HG02981 (cell line): ENCODE results near the gene CACHD1.
"Not testable (repeated sequence)": the region's sequence is repeated elsewhere in the genome, so short reads cannot be mapped to it uniquely, and the experiment has no call there.

Source experiments
- ATAC-seq: cut with Tn5 transposase; IDR thresholded peaks from one replicate; pipeline ENCODE4 v1.9.1; 2021; ENCODE audit warnings: mild to moderate bottlenecking, moderate library complexity; ENCODE audit not compliant: unreplicated experiment

Gene CACHD1

GRCh38 chr1:64495878-64496277 lies 25.9 kb downstream of the CACHD1 start:
- no peak for ATAC-seq

DNA sequence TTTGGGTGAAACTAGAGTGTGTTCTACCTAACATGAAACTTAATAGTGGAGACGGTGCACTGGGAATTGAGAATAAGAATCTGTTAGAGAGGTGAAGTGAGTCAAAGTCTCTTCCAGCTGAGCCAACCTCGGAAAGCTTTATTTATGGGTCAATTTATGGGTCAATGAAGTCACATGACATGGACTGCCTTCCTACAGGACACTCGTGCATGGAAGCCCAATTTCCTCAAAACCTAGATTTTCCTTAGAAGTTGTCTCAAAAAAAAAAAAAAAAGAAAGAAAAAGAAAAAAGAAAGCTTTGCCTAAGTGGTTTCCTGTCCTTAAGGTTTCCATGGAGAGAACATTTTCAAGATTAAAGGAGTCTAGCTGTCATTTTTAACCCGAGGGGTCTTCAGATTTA lies 26.7 kb downstream of the CACHD1 start:
- no peak for ATAC-seq

- ATAC-seq: no peak
These were observed 27.4 kb downstream of the CACHD1 start for GRCh38 chr1:64497088-64497883.

DNA sequence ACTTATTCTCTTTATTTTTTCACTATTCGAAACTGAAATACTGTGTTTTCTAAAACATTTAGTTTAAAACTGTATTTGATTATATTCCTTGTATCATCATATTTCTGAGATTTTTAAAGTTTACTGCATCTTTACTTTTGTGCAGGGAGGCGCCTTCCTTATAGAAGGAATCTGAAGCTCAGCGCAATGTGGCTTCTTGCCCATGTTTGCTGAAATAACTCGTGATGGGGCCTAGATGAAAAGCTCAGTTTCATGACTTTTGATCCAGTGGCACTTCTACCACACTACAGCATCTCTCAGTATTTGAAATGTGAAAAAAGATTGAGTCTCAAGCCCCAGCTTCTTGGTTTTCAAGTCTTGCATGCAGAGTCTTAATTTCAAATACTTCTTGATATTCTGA lies 28.4 kb downstream of the CACHD1 start:
- no peak for ATAC-seq

DNA sequence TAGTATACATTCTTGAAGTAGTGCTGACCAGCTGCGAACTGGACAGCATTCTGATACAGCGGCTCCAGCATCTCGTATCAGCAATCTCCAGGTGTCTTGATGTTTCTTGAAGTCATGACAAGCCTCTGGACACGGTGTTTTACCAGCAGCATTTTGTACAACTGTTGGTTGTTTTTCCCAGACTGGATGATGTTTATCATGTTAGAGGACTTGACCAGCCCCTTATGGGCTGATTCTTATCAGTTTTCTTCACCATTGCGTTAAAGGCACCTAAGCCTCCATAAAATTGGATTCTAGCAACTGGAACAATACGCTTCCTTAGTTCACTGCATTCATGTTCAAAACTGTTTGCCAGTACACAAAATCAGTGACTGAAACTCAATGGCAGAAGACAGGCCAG lies 29.1 kb downstream of the CACHD1 start:
- ATAC-seq: no peak

DNA sequence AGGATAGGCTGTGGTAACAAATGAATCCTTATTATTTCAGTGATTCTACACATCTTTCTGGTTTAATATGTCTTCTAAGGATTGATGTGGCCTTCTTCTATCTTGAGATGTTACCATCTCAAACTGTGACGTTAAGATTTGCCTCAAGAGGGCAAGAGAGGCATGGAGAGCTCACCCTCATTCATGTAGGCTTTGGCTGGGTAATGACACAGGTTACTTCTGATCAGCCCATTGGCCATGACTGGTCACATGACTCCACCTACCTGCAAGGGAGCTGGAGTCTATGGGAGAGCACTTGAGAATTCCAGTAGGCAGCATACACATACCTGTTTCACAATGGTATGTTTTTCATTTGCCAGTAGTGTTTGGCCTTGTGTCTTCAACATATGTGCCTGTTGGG lies 30.0 kb downstream of the CACHD1 start:
- no peak for ATAC-seq

DNA sequence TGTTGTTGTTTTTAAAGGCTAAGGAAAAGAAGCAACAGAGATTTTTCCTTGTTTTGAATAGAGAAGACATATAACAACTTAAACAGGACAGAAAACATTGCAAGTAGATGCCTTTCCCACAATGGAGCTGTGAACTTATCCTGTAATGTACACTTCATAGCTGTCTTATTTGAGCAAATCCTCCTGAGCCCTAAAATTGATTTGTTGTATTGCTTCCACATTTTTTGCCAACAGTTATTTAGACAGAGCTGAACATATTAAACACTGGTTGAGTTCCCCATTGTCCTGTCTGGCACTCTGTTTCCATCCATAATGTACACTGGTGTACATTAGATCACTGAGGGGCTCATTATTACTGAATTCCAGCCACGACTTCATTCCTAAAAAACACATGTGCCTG lies 32.2 kb downstream of the CACHD1 start:
- no peak for ATAC-seq

DNA sequence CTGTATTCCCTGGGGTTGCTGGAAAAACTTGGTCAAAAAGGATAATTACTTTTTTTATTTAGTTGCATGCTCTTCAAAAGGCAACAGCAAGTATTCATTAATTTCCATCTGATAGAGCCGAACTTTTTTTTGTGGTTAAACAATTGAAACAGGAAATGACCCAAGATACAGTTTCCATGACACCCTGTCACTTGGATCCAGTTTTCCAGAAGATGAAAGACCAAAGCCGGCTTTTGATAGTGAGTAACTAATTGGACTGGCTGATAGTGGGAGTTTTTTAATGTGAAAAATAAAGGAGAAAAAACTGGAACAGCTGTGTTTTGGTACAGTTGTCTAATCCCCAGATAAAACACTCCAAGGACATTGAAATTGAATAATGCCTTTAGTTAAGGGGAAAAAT lies 33.0 kb downstream of the CACHD1 start:
- ATAC-seq: no peak

GRCh38 chr1:64505232-64505943 lies 35.5 kb downstream of the CACHD1 start:
- ATAC-seq: no peak

GRCh38 chr1:64505944-64506655 lies 36.2 kb downstream of the CACHD1 start:
- no peak for ATAC-seq

GRCh38 chr1:64508629-64509028 lies 38.7 kb downstream of the CACHD1 start:
- no peak for ATAC-seq

DNA sequence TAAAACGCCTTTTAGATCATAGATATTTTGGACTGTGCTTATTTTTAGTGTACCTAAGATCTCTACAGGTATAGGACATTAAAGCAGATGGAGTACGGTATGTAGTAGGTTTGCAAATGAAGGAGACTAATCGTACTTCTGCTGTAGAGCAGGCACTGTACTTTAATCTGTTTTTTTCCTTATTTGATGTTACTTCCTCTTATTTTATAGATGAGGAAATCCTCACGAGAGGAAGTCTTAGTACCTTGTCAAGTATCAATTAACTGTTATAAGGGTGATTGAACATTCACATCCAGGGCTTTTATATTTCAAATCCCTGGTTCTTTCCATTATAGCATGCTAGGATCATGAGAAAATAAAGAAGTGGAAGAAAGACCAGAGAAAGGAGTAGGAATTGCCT lies 41.1 kb downstream of the CACHD1 start:
- ATAC-seq: no peak

DNA sequence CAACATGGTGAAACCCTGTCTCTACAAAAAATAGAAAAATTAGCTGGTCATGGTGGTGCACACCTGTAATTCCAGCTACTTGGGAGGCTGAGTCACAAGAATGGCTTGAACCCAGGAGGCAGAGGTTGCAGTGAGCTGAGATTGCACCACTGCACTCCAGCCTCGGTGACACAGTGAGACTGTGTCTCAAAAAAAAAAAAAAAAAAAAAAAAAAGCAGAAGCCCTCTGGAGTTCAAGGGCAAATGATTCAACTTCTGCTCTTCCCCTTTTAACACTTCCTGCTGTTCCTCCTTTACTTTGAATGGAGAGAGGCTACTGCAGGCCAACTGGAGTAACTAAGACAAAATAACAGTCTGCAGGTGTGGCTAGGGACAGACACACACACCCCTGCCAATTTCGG lies 42.3 kb downstream of the CACHD1 start:
- ATAC-seq: not testable (repeated sequence)

DNA sequence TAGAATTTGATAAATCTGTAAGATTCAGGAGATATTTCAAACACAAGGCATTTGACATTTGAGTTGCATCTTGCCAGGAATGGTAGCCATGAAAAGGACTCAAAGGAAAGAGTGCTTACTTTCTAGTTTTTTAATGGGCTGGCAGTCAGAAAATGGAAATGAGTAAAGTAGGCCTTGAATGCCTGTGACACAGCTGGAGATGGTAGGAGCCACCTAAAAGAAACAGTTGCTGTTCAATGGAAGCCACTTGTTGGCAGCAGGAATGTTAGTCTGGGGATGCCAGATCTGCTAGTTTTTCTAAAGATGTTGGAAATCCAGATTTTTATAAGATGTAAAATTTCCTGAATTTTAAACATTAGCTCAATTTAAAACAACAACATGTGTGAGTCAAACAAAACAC lies 43.6 kb downstream of the CACHD1 start:
- no peak for ATAC-seq

DNA sequence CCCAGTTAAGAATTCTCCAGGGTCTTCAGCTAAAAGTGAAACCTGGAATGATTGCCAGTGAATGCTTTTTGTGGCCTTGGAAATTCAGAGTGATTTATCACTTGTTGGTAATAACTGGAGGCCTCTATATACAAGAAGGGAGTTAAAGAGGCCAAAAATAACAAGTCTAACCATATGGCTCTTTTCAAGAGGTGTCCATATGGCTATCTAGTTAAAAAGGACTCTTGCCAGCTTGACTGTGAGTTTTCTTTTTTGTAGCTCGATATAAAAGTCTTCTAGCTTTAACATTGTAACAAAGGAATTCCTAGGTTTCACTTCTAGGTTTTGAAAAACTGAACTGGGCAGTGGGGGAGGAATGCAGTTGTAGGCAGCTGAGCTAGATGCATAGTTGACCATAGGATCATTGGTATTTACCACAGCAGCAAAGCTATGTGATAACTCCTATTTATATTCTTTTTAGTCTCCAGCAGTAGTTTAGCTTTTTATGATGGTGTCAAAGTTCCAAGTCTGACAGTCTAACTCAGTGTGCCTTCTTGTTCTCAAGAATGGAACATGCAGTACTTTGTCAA lies 44.4 kb downstream of the CACHD1 start:
- no peak for ATAC-seq

GRCh38 chr1:64515427-64515826 lies 45.5 kb downstream of the CACHD1 start:
- ATAC-seq: no peak

DNA sequence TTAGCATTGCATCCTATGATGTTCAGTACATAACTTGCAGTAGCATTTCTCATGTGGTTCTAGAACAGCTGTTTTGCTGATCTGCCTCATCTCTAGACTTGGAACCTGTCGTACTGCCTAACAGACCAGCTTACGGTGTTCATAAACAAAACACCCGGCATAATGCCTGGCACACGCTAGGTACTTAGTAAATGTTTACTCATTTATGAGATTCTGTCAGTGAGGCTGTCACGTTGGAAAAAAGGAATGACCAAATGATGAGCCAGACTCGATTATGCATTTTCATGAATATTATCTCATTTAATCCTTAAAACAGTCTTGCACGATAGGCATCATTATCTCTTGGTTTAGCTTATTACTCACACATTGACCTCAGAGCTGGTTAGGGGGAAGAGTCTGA lies 46.4 kb downstream of the CACHD1 start:
- no peak for ATAC-seq

GRCh38 chr1:64516803-64517568 lies 47.1 kb downstream of the CACHD1 start:
- ATAC-seq: no peak

DNA sequence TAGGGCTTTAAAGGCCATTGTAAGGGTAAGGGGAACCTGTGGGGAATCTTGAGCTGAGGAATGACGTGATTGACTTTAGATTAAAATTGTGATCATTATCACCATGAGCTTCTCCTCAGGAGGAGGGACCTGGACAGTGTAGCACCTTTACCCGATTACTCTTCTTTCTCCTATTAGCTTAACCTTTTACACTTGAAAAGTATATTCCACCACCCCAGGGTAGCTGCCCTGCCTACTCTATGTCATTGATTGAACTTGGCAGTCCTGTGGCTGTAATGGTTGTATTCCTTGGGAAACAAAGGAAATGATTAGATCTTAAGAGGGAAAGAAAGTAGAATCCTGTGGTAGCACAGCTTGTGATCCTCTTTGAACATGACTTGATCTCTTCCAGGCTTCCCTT lies 47.7 kb downstream of the CACHD1 start:
- ATAC-seq: no peak

DNA sequence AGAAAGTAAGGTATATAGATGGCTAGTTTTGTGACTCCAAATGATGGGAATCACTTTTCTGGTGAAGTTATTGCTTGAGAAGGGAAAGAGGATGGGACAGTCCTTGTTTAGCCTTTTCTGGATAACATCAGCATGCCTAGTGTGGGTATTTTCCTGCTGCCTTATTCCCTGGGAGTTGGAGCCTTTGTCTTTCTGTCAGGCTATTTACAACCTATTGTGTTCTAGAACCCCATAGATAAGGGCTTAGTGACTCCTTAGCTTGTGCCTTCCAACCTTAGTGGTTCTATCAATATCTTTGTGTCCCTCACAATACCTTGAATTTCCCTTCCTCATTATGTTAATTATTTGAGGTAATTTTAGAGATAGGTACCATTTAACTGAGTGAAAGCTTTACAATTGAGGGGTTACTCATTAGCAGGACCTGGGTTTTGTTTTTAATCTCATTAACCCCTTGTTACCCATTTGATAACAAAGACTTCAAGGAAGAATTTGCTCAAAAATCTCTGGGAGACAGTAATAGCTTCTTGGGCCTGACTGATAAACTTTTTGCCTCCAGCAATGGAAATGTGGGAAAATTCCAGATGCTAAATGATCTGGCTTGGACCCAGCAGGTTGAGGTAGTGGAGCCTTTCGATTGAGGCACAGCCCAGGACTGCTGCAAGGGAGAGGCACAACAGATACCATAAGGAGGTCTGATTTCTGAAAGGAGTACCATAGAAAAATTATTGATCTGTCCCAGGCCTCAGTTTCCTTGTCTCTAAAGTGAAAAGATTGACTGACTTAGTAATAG lies 49.0 kb downstream of the CACHD1 start:
- ATAC-seq: no peak
